HG02759 (cell line): ENCODE data around the gene TTLL9.

Source experiments
- ATAC-seq: cut with Tn5 transposase; IDR thresholded peaks from one replicate; pipeline ENCODE4 v1.9.1; 2021; ENCODE audit warnings: mild to moderate bottlenecking, moderate library complexity; ENCODE audit not compliant: unreplicated experiment

Gene TTLL9

DNA sequence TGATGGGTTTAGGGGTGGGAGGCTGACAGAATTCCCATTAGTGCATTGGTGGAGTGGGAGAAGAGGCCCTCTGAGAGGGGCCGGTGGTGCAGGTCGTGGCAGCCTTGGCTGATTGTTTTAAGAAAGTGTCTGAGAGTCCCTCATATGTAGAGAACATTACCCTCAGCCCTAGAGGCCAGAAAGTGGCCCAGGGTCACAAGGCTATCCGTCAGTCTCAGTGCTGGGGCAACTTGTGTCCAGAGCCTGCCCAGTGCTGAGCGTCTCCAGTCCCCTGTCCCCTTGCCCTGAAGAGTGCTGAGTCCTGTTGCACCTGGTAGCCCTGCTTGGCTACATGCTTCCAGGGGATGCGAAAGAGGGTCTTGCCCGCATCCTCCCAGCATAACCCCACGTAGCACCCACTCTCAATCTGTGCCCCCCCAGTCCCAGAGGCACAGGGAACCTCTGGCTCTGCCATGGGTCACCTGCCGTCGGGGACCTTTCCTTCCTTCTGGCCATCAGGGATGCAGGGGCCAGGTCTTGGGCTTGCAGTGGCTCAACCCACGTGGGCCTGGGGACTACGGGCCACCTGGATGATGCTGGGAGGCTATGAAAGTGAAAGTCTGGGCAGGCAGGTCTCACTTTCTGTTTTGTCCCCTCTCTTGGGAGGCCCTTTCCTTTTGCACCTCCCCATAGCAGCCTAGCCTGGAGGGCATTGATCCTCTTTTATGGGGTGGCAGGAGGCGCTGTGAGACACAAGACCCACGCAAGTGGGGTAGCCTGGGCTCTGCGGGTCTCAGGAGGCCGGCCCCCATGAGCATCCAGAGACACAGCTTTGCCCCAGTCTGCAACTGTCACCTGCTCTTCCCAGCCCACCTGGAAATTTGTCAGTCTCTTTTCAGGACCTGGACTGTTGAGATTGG is 12.3 kb upstream of the TTLL9 start:
- ATAC-seq = peak; percentile 57

DNA sequence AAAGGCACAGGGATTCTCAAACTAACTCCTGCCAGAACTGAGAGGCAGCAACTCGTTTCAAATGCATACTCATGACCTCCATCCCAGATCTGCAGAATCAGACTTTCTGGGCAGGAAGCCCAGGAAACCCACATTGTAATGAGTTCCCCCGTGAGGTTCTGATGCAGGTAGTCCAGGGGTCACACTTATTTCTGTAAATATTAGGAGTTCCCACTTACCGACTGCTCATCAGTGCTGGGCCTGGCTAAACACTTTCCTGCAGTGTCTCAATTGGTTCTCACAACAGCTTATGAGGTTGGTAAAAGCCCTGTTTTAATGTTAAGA is 11.7 kb upstream of the TTLL9 start:
- no peak for ATAC-seq

DNA sequence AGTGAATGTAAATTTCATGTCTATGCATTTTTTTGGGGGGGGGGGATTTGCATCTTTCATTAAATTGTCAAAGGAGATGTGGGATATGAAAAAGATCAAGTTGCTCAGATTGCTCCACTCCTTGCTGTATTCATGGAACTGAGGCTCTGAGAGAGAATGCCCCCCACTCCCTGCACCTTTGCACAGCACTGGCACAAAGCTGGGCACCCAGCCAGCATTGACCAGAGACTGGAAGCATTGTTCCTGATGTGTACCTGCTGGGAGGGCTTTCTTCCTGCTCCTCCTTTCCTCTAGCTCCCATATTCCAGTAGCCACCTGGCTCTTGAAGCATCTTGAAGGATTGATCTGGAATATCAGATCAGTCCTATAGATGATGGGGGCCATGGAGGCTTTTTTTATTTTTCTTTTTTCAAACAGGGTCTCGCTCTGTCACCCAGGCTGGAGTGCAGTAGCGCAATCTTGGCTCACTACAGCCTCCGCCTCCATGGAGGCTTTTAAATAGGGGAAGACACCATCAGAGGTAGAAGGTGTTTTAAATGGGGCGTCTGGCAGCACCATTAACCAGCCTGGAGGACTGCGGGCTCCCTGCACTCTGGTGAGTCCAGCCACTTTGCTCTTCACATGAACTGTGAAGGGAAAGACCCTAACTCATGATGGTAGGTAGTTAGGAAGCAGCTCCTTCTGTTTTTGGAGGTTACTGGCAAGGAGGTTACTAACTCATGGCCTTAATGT is 11.0 kb upstream of the TTLL9 start:
- ATAC-seq = no peak

DNA sequence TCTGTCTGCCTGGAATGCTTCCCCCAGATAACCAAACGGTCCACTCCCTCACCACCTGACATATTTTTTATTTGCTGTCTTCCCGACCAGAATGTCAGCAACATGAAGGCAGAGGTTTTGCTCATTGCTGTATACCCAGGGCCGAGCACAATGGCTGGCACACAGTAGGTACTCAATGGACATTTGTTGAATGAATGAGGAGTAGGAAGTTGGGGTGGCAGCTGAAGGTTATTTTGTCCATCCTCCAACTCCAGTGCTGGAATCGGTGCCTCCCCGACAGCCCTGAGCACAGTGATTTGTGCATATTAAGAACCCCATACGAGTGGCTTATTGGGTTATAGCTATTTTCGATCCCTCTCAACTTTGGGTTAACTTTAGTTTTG is 10.4 kb upstream of the TTLL9 start:
- ATAC-seq = no peak

DNA sequence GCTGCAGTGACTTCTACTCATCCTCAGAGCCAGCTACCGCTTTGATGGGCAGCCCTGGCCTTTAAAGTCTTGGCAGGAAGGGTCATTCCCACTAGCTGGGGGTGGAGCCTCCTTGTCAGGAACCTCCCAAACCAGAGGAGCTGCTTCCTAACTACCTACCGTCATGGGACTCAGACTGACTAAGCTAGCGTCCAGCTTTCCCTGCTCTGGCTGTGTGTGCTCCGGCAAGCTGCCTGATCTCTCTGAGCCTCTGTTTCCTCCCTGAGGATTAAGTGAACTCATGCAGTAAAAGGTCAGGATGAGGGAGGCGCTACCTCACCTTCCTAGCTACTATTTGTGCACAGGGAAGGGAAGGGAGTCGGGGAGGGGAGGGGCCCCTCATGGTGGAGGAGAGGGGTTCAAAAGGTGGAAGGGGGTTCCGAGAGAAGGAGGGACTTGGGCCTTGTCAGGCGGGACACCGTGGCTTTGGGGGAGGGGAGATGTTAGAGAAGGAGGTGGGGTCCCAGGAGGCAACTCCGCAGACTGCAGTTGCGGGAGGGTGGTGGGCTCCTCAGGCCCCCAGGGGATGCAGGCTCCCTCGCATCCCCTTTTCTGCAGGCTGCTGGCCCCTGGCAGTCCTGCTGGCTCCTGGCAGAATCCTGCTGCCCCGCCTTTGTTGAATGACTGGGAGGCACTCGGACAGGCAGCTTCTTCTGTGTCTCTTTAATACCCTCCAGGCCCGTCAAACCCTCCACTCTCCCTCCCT is 9.9 kb upstream of the TTLL9 start:
- no peak for ATAC-seq

DNA sequence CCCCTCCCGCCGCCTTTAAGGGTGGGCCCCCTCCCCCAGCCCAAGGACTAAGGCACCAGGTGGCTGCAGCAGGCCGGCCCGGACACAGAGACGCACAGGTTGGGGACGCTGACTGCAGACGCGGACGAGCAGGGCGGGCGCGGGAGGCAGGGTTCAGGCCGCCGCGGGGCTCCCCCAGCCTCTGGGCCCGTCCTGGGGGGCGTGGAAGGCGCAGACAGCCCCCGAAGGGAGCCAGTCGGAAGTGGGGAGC is 9.4 kb upstream of the TTLL9 start:
- ATAC-seq = peak; percentile 48

DNA sequence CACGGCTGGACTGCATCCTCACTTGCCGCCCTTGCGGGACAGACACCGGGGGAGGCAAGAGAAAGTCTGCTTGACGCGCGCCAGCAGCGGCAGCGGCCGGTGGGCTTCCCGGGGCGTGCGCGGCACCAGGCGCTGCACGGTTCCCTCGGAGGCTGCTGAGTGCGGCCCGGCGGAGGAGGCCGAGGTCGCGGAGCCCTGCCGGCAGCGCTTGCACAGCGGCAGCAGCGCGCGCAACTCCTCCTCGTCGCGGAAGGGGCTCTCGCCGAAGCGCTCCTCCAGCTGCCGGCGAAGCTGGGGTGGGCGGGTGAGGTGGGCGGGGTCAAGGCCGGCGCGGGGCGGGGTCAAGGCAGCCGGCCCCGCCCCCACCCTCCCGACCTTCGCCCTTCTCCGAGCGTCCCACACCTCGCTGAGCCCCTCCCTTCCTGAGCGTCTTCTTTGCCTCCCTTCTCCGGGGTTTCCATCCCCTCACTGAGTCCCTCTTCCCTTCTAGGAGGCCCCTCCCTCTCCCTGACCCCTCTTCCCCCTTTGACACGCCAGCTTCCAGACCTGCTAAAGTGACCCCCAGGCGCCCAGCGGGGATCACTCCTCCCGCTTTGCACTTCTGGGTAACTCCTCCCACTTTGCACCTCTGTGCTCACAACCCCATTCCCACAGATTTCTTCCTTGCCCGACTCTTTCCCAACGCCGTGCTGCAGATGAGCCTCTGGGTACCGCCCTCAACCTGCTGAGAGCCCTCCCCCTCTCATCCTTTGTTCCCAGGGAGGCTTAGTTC is 8.9 kb upstream of the TTLL9 start:
- ATAC-seq = peak; percentile 74

DNA sequence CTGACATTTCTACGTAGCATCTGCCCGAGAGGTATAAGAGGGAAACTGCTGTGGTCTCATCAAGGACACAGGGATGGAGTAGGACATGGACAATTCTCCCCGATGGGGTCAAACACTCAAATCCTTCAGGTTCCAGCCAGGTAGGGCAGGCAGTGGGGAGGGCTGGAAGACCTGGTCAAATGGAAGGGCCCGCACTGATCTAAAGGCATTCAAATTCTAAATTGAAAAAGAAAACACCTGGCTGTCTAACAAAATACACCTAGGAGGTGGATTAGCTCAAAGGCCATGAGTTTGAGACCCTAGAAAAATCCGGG is 8.3 kb upstream of the TTLL9 start:
- no peak for ATAC-seq

DNA sequence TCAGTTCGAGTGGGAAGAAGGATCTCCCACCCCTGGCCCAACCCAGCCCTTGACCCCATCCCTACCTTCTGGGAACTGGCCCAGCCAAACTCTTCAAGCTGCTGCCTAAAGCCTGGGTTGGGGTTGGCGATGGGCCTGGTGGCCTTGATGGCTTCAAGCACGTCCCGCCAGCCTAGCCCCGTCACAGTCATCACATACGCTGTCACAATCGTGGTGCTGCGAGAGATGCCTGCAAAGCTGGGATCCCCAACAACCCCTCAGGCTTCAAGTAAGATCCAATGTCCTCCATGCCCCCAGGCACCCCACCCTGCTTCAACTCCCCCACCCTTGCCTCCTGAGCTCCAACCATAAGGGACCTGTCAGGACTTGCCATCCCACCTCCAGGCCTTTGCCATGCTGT is 7.9 kb upstream of the TTLL9 start:
- ATAC-seq = no peak

DNA sequence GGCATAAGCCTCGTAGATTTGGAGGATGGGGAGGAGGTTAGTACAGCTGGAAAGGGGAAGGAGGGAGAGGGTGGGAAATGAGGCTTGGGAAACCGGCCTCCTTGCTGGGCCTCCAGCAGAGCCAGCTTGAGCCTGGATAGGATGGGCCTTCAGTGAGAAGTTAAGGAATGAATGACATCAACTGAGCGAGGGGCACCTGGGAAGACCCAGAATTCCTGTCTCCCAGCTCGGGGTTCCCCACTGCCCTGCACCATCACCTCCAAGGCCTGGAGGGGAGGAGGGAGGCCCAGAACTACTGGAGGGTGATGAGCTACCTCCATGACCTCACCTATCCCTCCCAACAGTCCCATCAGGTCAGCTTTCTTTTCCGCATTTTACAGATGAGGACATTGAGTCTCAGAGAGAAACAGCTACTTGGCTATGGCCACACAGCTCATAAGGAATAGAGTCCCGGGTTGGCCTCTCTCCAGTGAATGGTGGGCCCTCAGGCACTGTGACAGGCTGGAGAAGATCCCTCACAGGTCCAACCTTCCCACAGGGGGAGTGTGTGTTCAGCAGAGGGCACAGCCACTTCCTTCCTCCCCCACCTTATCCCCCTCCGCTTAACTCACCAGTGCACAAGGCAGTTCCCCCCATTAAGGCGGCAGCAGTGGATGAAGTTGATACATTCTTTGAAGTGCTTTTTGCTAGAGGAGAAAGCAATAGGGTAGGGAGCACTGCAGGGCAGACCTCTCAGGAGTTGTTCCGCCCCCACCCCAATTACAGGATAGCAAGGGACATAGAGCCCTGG is 6.9 kb upstream of the TTLL9 start:
- ATAC-seq = no peak

DNA sequence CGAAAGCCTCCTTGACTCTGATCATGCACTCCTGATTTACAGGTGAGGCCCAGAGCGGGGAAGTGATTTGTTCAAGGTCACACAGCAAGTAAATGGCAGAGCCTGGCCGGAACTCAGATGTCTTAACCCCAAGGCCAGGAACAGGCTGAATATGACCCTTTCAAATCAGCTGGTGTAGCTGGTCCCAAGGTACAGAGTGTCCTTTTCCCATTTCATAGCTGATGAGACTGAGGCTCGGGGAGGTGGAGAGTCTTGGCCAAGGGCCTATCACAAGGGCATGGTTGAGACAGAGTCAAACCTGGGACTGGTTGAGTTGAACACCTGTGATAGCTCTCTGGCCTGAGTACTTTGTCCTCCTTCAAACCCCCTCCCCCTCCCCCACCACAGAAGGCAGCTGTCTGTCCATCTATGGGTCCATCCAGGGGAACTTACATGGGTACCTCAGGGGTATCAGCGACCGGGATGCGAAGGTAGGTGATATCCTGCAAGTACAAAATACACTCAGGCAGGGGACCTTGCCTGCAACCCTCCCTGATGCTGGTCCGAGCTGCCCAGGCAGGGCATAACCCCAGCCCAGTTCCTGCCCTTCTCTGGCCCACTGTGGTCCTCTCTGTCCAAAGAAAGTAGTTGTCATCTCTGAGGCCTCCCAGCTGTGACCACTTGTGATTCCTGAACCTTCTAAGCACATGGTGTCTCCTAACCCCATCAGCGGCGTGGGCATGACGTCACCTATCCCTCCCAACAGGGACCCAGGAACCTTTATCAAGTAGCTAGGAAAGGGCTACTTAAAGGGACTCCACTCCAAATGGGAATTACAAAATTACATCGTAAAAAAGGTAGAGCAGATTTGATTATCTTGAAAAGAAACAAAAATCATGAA is 5.7 kb upstream of the TTLL9 start:
- no peak for ATAC-seq

DNA sequence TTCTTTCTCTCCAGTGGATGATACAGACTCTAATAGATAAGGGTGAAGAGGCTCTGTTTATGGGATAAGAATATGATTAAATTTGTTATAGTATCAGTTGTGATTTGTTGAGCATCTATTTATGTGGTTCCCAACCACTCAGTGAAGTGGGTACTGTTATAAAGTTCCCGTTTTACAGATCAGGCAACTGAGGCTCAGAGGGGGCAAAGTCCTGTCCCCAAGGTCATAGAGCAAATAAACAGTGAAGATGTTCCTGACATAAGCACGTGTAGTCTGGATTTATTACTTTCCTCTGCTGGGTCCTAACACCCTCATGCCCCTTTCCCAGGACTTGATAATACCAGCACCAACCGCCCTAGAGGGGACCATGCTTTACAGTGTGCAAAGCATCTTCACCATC is 4.2 kb upstream of the TTLL9 start:
- no peak for ATAC-seq

DNA sequence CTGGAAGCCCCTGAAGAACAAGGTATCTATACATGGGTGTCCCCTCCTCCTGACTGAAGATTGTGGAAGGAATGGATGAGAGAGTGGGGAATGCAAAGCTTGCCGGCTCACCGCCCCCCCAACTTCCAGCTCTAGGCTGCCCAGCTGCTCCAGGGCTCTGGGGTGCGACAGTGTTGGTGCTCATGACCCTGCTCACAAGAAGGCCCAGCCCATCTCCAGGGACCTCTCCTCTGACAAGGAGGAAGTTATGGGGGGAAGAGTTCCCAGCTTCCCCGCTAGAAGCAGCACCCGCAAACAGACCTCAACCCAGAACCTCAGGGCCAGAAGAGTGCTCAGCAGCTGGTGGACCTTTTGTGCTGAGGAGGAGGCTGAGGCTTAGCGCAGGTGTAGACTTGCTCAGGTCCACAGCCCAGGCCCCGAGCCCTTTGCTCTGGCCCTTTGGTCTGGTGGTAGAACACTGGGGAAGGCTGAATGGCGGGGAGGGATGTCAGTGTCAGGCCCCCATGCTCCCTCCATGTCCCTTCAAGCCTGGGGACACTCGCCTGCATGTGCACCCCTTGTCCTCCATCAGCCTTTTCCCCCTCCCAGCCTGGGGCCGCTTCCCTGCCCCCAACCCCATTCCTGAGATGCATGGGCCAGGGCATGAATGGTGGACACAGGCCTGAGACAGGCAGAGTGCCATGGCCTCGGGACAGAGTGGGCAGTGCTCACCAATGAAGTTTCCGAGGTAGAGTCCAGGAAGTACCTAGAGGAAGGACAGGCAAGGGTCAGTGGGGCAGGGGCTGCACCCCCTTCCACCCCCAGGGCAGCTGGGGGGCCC is 1.4 kb upstream of the TTLL9 start:
- no peak for ATAC-seq

DNA sequence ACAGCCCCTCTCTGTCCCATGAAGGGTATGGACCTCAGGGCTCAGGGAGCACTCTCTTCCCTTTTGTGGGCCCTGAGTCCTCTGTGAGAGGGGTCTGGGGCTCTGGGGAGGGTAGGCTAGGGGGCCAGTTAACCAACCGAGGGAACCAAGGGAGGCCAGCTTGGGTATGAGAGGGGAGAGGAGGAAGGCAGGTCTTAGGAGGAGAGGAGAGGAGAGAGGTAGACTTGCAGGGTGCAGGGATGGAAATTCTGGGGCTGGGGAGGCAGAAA is 827 bp upstream of the TTLL9 start:
- ATAC-seq = no peak

DNA sequence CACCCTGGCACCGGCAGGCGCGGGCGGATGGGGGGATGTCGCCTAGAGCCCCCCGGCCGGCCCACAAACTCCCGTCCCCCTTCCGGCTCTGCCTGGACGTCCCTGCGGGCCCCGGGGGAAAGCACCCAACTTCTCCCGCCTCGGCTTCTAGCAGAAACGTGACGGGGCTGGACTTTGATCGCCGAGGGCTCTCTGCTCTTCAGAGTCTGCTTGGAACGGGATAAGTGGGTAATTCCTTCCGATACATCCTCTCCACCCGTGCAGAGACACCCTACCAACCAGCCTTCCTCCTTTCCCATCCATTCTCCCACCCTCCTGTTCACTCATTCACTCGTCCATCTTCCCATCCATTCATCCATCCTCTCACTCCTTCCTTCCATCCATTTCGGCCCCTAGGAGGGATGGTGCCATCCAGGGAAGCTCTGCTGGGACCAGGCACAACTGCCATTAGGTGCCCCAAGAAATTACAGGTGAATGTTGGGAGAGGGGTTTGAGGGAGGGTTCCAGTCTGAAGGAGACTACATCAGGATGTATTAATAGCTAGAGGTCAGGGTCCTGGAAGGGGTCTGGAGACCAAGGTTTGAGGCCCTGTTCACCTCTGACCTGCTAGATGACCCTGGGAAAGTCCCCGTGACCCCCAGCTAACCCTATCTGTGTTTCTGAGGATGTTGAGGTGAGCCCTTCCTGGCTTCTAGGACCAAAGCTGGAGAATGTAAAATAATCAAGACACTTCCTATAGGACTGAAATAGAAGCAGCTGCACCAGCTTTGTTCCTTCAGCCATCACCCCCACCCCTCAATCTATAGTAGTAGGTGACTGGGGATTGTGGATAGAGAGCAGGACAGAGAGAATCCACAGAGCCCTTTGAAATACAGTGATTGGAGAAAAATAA is 538 bp downstream of the TTLL9 start:
- ATAC-seq = no peak

DNA sequence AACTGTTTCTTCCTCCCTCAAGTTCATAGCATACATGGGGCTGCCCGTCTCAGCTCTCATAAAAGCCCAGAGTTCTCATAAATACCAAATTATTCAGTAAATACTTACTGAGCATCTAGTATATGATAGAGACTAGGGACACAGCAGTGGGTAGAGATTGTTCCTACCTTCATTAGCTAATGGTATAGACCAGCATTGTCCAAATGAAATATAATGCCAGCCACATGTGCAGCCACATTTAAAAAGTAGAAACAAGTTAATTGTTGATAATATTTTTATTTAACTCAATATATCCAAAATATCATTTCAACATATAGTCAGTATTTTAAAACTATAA is 1.2 kb downstream of the TTLL9 start:
- no peak for ATAC-seq

DNA sequence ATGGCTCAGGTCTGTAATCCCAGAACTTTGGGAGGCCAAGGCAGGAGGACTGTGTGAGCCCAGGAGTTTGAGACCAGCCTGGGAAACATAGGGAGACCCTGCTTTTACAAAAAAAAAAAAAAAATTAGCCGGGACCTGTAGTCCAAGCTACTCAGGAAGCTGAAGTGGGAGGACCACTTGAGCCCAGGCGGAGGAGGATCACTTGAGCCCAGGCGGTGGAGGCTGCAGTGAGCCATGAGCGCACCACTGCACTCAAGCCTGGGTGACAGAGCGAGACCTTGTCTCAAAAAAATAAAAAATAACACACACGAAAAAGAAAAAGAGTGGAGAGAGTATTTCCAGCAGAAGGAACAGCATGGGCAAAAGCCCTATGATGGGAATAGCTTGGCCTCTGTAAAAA is 2.0 kb downstream of the TTLL9 start:
- ATAC-seq = no peak

DNA sequence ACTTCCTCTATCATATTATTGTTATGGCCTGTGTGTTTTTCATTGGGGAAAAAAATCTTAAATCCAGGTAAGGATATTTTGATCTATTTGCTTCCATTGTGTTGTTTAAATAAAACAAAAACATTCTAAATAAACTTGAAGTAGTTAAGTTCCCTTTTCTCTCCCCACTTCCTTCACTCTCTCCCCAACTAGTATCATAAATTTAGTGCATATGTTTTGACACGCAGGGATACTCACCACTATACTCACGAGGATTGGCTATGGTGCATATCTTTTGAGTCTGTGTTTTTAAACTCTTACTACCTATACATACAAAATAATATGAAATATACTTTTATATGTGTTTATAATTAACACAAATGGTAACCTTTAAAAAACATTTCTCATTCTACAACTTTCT is 5.2 kb downstream of the TTLL9 start:
- ATAC-seq = no peak
